PC-9 (cell line): ENCODE data around the gene MCEMP1. TPM values are rescaled to one million over a fixed set of nuclear protein-coding genes. Genes with fewer than 3 reads are reported as not detected.

ENCODE experiments used
- BruUV-seq: library from RNA; stranded (reverse); fragments of 400-500 nt; replicated peaks from 2 replicates; lab custom pipeline; 2021; lab: Mats Ljungman, UMichigan
- CTCF ChIA-PET: fragments of 300-600 bp; sonication (Branson Sonifier 250); formaldehyde crosslinking; loops from one replicate; lab custom pipeline; 2022; ENCODE audit warnings: antibody characterized with exemption; lab: Charles Lee
- POLR2A ChIA-PET: fragments of 300-600 bp; sonication (Branson Sonifier 250); formaldehyde crosslinking; loops from one replicate; lab custom pipeline; 2022; ENCODE audit warnings: antibody characterized with exemption; ENCODE audit not compliant: unreplicated experiment; lab: Charles Lee
- DNase-seq, 2 experiments: peaks; one replicate each; pipeline versions ENCODE4 v3.0.0 to v3.0.0-alpha.2; 2015 to 2022; ENCODE audit warnings: mixed read lengths in 1 of 2
- H2AFZ ChIP-seq: fragments of 200-600 bp; sonication (generic); 2 replicates; pipeline ENCODE4 v1.8.1; 2017; ENCODE audit warnings: antibody characterized with exemption
- H3F3A ChIP-seq: fragments of 200-600 bp; sonication (generic); 2 replicates; pipeline ENCODE4 v1.8.1; 2017; ENCODE audit warnings: antibody characterized with exemption, mild to moderate bottlenecking, low read depth; ENCODE audit not compliant: insufficient read depth
- H3K27ac ChIP-seq: fragments of 200-600 bp; sonication (generic); 2 replicates; pipeline ENCODE4 v1.6.1; 2016; ENCODE audit warnings: mixed run types
- H3K27me3 ChIP-seq: fragments of 200-600 bp; sonication (generic); 2 replicates; pipeline ENCODE4 v1.6.1; 2016; ENCODE audit warnings: low read depth, mixed run types; ENCODE audit not compliant: insufficient read depth
- H3K36me3 ChIP-seq: fragments of 200-600 bp; sonication (generic); 2 replicates; pipeline ENCODE4 v1.6.1; 2016; ENCODE audit warnings: low read depth, mixed run types
- H3K4me1 ChIP-seq: fragments of 200-600 bp; sonication (generic); replicated peaks from 2 replicates; pipeline ENCODE4 v1.6.1; 2016; ENCODE audit warnings: mixed run types; ENCODE audit not compliant: insufficient read depth
- H3K4me2 ChIP-seq: fragments of 200-600 bp; sonication (generic); 2 replicates; pipeline ENCODE4 v1.6.1; 2017; ENCODE audit warnings: mixed run types
- H3K4me3 ChIP-seq: fragments of 200-600 bp; sonication (generic); 2 replicates; pipeline ENCODE4 v1.6.1; 2016; ENCODE audit warnings: mixed run types
- H3K79me2 ChIP-seq: fragments of 200-600 bp; sonication (generic); 2 replicates; pipeline ENCODE4 v1.6.1; 2017; ENCODE audit warnings: low read depth, mixed run types
- H3K9me2 ChIP-seq: fragments of 200-600 bp; sonication (generic); 2 replicates; pipeline ENCODE4 v1.8.1; 2017; ENCODE audit warnings: mild to moderate bottlenecking; ENCODE audit not compliant: insufficient read depth
- H3K9me3 ChIP-seq: fragments of 200-600 bp; sonication (generic); 2 replicates; pipeline ENCODE4 v1.8.1; 2016; ENCODE audit warnings: low read depth; ENCODE audit not compliant: insufficient read depth
- H4K20me1 ChIP-seq: fragments of 200-600 bp; sonication (generic); 2 replicates; pipeline ENCODE4 v1.8.1; 2017; ENCODE audit not compliant: insufficient read depth
- CTCF ChIP-seq: fragments of 200-600 bp; sonication (generic); conservative IDR thresholded peaks from 2 replicates; pipeline ENCODE4 v1.6.1; 2017; ENCODE audit warnings: mixed run types, antibody characterized with exemption, mild to moderate bottlenecking, moderate library complexity
- EZH2 ChIP-seq: fragments of 200-600 bp; sonication (generic); IDR thresholded peaks from 2 replicates; pipeline ENCODE4 v1.8.0; 2017; ENCODE audit warnings: antibody characterized with exemption, low read depth
- intact Hi-C: fragments of 100-400 bp; cut with micrococcal nuclease; formaldehyde crosslinking; loops from one replicate; pipeline ENCODE4 v1.10.0; 2022; ENCODE audit not compliant: unreplicated experiment
- total RNA-seq: library from RNA; stranded (reverse); gene quantifications from 2 replicates; pipeline ENCODE4 v1.2.3, GENCODE V29; 2021

MCEMP1 gene
- total RNA-seq, 1 experiment from 2014 or later = not detected

- peak within 1 kb of the TSS; percentile 70 for H2AFZ ChIP-seq
- intact Hi-C loops = loop anchor here (1.0 kb wide), 1 partner anchor 10 kb away; no protein-coding TSS in a partner anchor
- no TSS peak for BruUV-seq
- no peaks in the 10 kb centered on the region for H3K9me3 ChIP-seq
- H4K20me1 ChIP-seq = 0 out of 2 replicates have a peak, but pooled peaks cover 10% of the 10 kb centered on the region
- no peak for TF ChIP-seq CTCF
- TF ChIP-seq EZH2 = no peak
- no peaks in the 10 kb centered on the region for H3K36me3 ChIP-seq
- H3F3A ChIP-seq = no peaks in the 10 kb centered on the region; the same call in 1 of the 2 replicates
- H3K27ac ChIP-seq = peak within 1 kb of the TSS; percentile 45
- peaks cover 18% of the 10 kb centered on the region for H3K4me1 ChIP-seq
- H3K4me2 ChIP-seq = peak within 1 kb of the TSS; percentile 100
- peak within 1 kb of the TSS; percentile 92 for H3K4me3 ChIP-seq
- ChIA-PET POLR2A (interaction anchor here (0.6 to 1.0 kb wide), 3 partner anchors 10 to 291 kb away, joined by 4 to 15 read pairs (median 8); partner anchors contain the start of gene SNAPC2), CTCF (interaction anchor here (0.5 to 1.6 kb wide), 5 partner anchors 10 to 316 kb away, joined by 3 to 12 read pairs (median 6); no protein-coding TSS in a partner anchor)
- peaks cover 63% of the 10 kb centered on the region for H3K79me2 ChIP-seq
- no peaks in the 10 kb centered on the region for H3K9me2 ChIP-seq
- no peaks in the 10 kb centered on the region for H3K27me3 ChIP-seq
- peak; percentile 95 to 98 for DNase-seq
Measured at GRCh38 chr19:7629347-7630054, 47.4 kb upstream of the MCEMP1 start, which contains the start of the genes PET100 and XAB2. PET100 (plus strand) TSS chr19:7629793; CDS start chr19:7629834, 41 bp downstream. XAB2 (minus strand) TSS chr19:7629545; CDS start chr19:7629527, 18 bp downstream.

GRCh38 chr19:7631577-7631976 lies 45.3 kb upstream of the MCEMP1 start:
- ChIA-PET POLR2A (no interaction called here), CTCF (no interaction called here)
- Histone ChIP-seq H3F3A (peaks cover 12% of the 10 kb centered on the region; the same call in 1 of the 2 replicates), H3K9me2 (no peaks in the 10 kb centered on the region), H3K4me2 (no peak overlapping the region), H2AFZ (no peak overlapping the region), H3K27ac (no peak overlapping the region), H3K4me1 (peaks cover 19% of the 10 kb centered on the region), H3K36me3 (no peaks in the 10 kb centered on the region), H3K9me3 (no peaks in the 10 kb centered on the region), H3K27me3 (no peaks in the 10 kb centered on the region), H4K20me1 (0 out of 2 replicates have a peak, but pooled peaks cover 9% of the 10 kb centered on the region), H3K79me2 (peaks cover 52% of the 10 kb centered on the region), H3K4me3 (no peak overlapping the region)
- no TSS peak for BruUV-seq
- DNase-seq = no peak
- intact Hi-C loops = no loop called here
- no peak for TF ChIP-seq CTCF
- TF ChIP-seq EZH2 = no peak

GRCh38 chr19:7632340-7633203 lies 44.3 kb upstream of the MCEMP1 start:
- BruUV-seq = TSS peak; percentile 0
- no peaks in the 10 kb centered on the region for H3K36me3 ChIP-seq
- H3K27me3 ChIP-seq = no peaks in the 10 kb centered on the region
- H3F3A ChIP-seq = peaks cover 12% of the 10 kb centered on the region; the same call in 1 of the 2 replicates
- ChIA-PET POLR2A (interaction anchor here (0.6 kb wide), 1 partner anchor 172 kb away, joined by 5 read pairs; no protein-coding TSS in a partner anchor), CTCF (no interaction called here)
- no peaks in the 10 kb centered on the region for H3K9me2 ChIP-seq
- no peak overlapping the region for H2AFZ ChIP-seq
- intact Hi-C loops = no loop called here
- no peak for TF ChIP-seq CTCF
- no peak for TF ChIP-seq EZH2
- DNase-seq = no peak
- 0 out of 2 replicates have a peak, but pooled peaks cover 3% of the 10 kb centered on the region for H4K20me1 ChIP-seq
- no peak overlapping the region for H3K4me2 ChIP-seq
- H3K27ac ChIP-seq = no peak overlapping the region
- H3K9me3 ChIP-seq = no peaks in the 10 kb centered on the region
- H3K4me3 ChIP-seq = no peak overlapping the region
- H3K79me2 ChIP-seq = peaks cover 48% of the 10 kb centered on the region
- peaks cover 21% of the 10 kb centered on the region for H3K4me1 ChIP-seq
